ENCODE measurements around the gene FOXP1.

FOXP1 gene

GRCh38 chr3:71432044-71432975, 151.2 kb downstream of the FOXP1 start:
- ChIA-PET CTCF (no interaction called here), POLR2A (no interaction called here)
- DNase-seq (ENCODE audit: extremely low spot score) = no peak

GRCh38 chr3:71430941-71431552, 152.5 kb downstream of the FOXP1 start:
- no peak for TF ChIP-seq CTCF (IDR thresholded peaks at IDR 0.05; ENCODE audit: control extremely low read depth, extremely low read depth, low read depth, missing control alignments)
- ChIA-PET POLR2A (no interaction called here), CTCF (interaction anchor here (1.3 kb wide), 1 partner anchor 13 kb away, joined by 3 read pairs; no protein-coding TSS in a partner anchor)
- no peak for DNase-seq (ENCODE audit: extremely low spot score)

More at GRCh38 chr3:71432044-71432975, 151.2 kb downstream of the FOXP1 start:
- no peak for TF ChIP-seq CTCF (IDR thresholded peaks at IDR 0.05; ENCODE audit: control extremely low read depth, extremely low read depth, low read depth, missing control alignments)

- ChIA-PET POLR2A (no interaction called here), CTCF (interaction anchor here (1.6 kb wide), 1 partner anchor 12 kb away, joined by 5 read pairs; no protein-coding TSS in a partner anchor)
- DNase-seq (ENCODE audit: extremely low spot score) = no peak
- no peak for TF ChIP-seq CTCF (IDR thresholded peaks at IDR 0.05; ENCODE audit: control extremely low read depth, extremely low read depth, low read depth, missing control alignments)
Observed at GRCh38 chr3:71429597-71429988, 153.9 kb downstream of the FOXP1 start.

- DNase-seq (ENCODE audit: extremely low spot score) = no peak
- POLR2A ChIA-PET = no interaction called here
- CTCF ChIA-PET = interaction anchor here (1.6 kb wide), 1 partner anchor 12 kb away, joined by 5 read pairs; no protein-coding TSS in a partner anchor
- no peak for TF ChIP-seq CTCF (IDR thresholded peaks at IDR 0.05; ENCODE audit: control extremely low read depth, extremely low read depth, low read depth, missing control alignments)
Observed at GRCh38 chr3:71428841-71429596, 154.5 kb downstream of the FOXP1 start.

GRCh38 chr3:71425491-71426071, 157.9 kb downstream of the FOXP1 start:
- no peak for DNase-seq (ENCODE audit: extremely low spot score)
- ChIA-PET POLR2A (no interaction called here), CTCF (interaction anchor here (0.8 to 1.6 kb wide), 3 partner anchors 25 to 875 kb away, joined by 3 read pairs; no protein-coding TSS in a partner anchor)
- no peak for TF ChIP-seq CTCF (IDR thresholded peaks at IDR 0.05; ENCODE audit: control extremely low read depth, extremely low read depth, low read depth, missing control alignments)

Measured in GM10248 (cell line).